Eye (tissue), 1 donor: ENCODE measurements around the gene POU2AF2.
"Not testable (repeated sequence)": the region's sequence is repeated elsewhere in the genome, so short reads cannot be mapped to it uniquely, and the experiment has no call there.

Source experiments
- DNase-seq: peaks from one replicate; pipeline ENCODE4 v3.0.0-alpha.2; 2015

POU2AF2 gene

DNA sequence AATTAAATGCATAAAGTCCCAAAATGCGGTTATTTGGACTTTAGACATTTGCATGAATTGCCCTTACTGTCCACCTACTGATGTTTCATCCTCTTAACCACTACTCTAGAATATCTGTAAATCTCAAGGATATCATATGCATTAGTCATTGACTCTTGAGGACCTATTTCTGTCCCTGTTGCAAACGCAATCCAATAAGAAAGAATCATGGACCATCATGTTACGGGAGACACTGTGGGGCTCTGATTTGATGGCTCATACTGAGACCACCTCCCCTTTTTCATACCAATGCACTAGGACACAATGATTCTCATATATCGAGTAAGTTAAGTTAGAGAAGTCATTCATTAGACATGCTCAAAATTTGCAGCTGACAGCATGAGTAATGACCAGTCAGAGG lies 14.4 kb downstream of the POU2AF2 start:
- DNase-seq = no peak

DNA sequence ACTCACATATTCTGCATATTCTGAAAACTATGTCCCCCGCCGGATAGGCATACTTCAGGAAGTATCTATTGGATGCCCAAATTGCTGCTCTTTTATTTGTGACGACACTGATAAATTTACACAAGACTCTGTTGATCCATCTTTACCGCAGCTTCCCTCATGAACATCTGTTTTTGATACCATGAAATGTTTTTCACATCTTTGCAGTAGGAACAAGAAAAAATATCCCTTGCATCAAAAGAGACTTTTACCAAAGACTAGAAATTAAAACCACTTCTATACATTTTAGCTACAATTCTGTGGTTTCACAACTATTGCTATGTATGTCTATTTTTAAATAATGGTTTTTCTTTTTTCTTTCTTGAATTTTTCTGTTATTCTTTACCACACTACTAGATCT lies 15.3 kb downstream of the POU2AF2 start:
- peak; percentile 28 for DNase-seq

DNA sequence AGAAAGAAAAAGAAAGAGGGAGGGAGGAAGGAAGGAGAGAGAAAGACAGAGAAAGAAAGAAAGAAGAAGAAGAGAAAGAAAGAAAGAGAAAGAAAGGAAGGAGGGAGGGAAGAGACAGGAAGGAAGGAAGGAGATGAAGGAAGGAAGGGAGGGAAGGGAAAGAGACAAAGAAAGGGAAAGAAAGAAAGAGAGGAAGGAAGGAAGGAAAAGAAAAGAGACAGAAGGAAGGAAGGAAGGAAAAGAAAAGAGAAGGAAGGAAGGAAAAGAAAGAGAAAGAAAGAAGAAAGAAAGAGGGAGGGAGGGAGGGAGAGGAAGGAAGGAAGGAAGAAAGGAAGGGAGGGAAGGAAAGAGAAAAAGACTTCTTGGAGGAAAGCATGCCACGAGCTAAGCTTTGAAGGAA lies 19.1 kb downstream of the POU2AF2 start:
- DNase-seq = no peak

DNA sequence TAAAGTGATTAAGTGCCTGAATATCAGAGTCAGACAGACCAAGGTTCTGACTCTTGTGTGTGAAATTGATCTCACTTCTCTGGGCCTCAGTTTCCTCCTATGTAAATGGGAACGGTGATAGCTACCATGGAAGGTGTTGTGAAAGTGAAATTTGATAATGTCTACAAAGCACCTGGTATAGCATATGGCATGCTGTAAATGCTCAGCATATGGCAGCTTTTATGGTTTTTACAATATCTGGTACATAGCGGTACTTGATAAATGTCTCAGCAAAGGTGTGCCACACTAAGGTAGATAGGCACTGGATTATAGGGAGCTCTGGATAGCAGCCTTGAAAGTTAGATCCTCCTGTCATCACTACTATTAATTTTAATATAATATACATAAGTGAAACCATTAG lies 19.9 kb downstream of the POU2AF2 start:
- no peak for DNase-seq

DNA sequence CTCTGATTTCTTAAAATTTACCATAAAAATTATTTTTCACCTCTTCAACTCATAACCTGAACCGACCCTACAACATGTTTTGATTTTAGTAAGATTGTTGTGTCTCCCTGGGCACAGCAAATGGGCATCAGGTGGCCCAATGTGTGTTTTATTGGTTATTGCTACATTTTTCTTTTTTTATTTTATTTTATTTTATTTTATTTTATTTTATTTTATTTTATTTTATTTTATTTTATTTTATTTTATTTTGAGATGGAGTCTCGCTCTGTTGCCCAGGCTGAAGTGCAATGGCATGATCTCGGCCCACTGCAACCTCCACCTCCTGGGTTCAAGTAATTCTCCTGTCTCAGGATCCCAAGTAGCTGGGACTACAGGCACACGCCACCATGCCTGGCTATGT lies 22.8 kb downstream of the POU2AF2 start:
- DNase-seq = not testable (repeated sequence)

DNA sequence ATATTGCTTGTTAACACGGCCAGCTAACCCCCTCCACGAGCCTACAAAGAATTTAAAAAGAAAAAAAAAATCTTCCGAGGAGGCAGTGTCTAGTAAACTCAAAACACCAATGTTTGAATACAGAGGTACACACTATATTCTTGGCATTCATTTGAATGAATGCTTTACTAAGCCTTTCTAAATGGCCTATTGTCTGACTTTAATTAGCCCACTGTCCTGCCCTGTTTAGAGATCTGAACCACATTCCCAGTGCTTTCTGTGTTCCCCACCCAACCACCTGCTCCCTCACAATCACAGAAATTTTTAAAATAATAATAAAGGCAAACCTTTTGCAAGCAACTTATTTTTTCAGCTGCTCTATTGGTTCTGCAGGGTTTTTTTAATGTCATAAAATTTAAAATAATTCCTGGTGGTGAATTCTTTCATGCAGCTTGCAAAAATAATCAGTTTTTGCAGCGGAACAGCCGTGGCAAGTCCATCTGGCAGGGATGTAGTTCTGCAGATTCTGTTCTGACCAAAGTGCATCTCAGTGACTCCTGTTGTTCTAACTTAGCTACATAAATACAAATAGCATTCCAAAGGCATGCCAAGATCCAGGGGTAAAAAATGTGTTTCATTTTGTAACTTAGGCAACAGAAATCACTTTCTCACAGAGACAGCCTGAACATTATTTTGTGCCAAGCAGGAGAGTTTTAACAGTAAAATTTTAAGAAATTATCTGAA lies 23.8 kb downstream of the POU2AF2 start:
- peak; percentile 36 for DNase-seq

DNA sequence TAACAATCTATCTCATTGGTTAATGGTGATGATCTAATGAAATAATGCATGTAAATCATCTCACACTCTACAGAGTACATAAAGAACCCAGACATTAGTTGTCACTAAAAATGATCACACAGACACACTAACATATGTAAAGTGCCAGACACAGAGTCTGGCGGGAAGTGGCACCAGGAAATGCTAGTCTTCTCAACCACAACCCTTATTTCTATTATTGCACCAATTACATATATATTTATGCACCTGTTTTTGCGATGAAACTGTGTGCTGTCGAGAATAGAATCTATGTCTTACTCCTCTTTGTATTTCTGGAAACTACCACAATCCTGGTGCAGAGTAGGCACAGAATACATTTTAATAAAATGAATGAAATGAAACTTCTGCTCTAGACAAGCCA lies 26.9 kb downstream of the POU2AF2 start:
- no peak for DNase-seq

DNA sequence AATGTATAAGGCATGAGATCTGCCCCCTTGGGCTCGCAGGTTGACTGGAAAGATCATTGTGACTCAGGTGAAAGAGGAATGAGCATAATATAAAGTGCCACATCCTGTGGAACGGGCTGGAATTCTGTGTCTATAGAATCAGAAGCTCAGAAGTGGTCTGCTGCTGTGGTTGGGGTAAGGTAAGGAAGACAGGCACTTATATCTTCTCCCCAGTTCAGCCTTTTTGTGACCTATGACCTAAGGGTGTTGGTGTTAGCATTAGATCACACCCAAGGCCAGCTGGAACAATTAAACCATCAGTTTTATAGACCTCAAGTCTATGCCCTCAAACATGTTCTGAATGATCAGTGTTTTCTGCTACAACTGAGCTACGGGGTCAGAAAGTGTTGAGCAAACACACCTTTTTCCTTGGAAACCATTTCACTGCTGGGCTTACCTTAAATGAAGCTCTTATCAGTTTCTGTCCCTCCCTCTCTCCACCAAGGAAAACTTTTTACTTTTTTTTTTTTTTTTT lies 37.1 kb downstream of the POU2AF2 start:
- DNase-seq = no peak

DNA sequence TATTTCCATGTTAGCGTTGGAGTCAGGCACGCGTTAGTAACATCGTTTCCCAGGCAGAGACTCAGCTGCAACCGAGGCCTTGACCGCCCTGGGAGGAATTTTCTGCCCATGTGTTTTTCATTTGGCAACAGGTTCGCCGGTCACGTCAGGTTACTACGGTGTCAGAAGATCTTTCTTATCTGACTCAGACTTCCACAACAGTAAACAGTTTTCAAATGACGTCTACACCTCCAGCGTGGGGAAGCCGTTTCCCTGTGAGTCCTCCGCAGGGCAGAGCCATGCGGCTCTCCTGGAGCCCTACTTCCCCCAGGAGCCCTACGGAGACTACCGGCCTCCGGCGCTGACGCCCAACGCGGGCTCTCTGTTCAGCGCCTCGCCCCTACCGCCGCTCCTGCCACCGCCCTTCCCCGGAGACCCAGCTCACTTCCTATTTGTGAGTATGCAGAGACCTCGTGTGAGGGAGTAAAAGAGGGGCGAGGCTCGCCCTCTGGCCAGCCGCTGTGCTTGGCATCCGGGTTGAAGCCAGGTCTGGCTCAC lies 38.5 kb downstream of the POU2AF2 start:
- peak; percentile 24 for DNase-seq

DNA sequence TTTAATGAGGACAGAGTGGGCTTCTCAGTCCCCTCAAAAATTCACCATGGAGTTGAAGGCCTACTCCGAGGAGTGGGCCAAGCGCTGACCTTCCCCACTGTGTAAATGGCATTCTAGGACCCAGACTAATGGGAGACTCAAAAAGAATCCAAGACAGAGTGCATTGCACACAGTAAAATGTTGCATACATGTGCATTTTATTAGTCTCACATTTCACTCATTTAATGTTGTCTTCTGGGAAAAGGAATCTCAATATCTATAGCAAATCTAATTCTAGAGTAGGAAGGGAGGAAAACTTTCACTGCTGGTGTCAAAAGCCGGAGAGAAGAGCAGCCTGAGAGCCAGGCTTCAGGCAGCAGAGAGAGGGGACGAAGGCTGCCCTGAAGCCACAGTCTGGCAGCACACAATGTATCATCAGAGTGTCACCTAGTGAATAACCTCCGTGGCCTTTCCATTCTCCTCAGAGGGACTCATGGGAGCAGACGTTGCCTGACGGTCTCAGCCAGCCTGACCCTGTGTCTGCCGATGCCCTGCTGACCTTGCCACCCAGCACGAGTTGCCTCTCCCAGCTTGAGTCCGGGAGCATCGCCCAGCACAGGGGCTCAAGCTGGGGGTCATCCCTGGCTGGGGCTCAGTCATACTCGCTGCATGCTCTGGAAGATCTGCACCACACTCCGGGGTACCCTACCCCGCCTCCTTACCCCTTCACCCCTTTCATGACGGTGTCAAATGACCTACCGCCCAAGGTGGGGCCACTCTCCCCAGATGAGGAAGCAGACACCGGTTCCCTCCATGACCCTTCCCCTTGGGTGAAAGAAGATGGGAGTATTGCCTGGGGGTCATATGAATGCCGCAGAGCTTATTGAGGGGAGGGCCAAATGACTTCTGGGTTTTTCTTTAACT lies 39.9 kb downstream of the POU2AF2 start:
- peak; percentile 56 for DNase-seq

DNA sequence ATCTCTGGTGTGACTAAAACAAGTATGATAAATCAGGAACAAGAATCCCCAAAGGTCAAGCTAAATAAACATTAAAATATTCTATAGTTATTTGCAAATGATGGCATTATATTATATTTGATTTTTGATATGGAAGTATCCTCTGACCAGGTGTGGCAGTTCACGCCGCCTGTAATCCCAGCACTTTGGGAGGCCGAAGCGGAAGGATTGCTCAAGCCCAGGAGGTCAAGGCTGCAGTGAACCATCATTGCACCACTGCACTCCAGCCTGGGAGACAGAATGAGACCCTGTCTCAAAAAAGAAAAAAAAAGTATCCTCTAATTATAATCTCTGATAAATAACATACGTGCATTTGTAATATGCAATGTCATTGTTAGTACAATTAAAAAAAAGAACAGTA lies 46.2 kb downstream of the POU2AF2 start:
- no peak for DNase-seq

DNA sequence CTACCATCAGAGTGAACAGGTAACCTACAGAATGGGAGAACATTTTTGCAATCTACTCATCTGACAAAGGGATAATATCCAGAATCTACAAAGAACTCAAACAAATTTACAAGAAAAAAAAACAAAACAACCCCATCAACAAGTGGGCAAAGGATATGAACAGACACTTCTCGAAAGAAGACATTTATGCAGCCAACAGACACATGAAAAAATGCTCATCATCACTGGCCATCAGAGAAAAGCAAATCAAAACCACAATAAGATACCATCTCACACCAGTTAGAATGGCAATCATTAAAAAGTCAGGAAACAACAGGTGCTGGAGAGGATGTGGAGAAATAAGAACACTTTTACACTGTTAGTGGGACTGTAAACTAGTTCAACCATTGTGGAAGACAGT lies 46.9 kb downstream of the POU2AF2 start:
- DNase-seq = not testable (repeated sequence)

DNA sequence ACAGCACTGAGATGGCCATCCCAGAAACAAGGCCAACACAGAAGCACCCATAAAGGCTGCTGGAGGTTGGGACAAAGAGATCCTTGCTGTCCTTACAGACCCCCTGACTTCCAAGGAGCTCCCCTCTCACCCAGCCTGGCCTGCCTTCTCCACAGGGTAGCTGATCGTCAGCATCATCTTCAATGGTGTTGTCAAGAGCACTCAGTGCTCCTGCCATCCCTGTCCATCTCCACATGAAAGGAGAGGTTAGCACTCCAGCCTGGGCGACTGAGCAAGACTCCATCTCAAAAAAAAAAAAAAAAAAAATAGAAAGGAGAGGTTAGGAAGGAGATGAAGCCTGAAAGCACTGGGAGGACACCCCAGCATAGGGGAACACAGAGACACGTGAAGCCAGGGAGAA lies 50.7 kb downstream of the POU2AF2 start:
- no peak for DNase-seq

DNA sequence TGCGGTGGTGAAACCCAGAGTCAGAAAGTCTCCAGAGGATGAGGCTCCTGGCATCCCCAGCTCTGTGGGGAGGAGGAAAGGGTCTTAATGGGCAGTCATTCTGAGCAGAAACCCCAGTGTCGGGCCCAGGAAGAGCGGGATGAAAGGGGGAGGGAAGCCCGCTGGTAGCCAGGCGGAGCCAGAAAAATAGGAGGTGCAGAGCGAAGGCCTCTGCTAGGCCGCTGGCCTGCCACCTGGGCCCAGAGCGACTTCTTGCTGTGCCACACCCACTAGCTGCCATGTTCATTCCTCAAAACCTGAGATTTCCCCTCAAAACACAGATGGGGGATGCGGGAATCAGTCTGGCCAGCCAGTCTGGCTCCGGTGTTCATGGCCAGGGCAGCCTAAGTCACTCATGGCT lies 52.2 kb downstream of the POU2AF2 start:
- DNase-seq = no peak

DNA sequence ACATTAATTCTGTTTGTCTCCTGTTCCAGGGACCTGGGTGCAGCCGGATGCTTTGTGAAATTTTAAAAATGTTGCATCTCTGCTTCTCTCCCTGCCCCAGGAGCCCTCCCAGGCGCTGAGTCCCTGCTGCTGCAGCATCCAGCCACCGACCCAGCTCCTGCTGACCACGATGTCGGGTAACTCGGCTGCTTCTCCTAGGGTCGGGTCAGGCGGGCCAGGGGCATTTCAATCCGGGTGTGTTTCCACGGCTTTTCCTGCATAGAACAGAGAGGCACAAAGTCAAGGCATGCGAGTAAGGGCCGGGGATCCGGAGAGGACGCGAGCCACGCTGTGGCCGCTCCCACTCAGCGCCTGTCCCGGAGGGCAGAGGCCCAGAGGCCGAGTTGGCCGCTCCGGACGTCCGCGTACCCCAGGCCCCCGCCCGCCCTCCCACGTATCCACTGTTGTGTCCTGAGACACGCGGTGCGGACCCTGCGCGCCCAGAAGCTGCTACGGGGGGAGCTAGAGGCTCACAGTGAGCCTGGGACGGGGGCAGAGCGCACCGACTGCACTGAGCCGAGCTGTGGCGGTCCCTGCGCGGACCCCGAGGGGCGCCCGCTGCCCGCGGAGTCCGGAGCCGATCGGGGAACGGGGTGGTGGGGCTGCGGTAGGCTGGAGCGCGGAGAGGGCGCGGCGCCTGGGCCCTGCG lies 53.0 kb downstream of the POU2AF2 start, which contains the start of gene POU2AF3:
Gene POU2AF3, plus strand, starts transcription at position 134 of the 688 bp plus-strand sequence. Its CDS starts 36 bp downstream, at position 170.
- no peak for DNase-seq

DNA sequence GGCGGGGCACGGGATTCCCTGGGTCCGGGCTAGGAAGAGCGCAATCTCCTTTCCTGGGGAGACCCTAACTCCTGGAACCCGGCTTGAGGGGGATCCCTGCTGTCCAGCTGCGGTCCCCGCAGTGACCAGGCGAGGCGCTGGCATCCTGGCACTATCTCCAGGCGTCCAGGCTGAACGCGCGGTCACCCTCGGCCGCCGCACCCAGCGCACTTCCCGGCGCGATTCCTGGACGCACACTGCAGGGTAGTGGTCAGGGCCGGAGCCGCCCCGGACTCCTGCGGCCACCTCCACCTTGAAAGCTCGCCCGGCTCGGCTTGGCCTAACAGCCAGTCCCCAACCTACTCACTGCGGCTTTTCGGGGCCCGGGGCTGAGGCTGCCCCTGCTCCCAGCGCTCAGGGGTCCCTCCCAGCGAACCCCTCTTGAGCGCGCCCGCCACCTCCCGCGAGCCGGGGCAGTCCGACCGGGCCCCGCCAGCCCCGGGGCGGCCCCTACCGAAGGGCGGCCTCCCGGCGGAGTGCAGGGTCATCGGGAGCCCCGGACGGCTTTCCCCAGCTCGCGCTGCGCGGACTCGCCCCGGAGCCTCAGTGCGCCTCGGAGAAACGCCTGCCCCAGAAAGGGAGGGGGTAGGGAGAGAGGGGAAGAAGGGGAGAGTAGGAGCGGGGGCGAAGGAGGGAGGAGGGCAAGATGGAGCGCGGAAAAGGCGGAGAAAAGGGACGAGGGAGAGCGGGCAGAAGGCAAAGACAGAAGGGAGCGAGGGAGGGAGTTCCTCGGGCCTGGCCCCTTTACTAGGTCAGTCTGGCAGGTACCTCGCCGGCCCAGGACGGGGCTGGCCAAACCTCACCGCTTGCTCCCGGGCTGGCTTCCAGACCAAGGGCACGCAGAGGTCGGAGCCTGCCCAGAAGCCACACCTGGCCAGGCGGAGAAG lies 53.8 kb downstream of the POU2AF2 start:
- DNase-seq = peak; percentile 89

DNA sequence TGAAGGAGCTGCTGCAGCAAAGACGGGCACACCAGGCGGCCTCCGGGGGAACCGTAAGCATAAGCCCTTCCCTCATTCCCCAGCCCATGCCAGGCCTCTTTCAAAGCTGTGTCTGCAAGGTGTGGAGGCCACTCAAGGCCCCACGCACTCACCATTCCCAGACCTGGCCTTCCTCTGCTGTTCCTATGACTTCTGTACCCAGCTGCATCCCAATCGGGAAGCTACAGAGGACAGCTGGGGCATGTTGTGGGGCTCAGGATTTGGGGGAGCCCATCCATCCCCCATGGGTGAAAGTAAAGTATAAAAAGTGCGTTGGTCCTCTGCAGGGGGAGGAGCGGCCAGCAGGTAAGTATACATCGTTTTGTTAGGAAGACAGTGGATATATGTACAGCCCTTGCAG lies 55.0 kb downstream of the POU2AF2 start:
- DNase-seq = no peak

DNA sequence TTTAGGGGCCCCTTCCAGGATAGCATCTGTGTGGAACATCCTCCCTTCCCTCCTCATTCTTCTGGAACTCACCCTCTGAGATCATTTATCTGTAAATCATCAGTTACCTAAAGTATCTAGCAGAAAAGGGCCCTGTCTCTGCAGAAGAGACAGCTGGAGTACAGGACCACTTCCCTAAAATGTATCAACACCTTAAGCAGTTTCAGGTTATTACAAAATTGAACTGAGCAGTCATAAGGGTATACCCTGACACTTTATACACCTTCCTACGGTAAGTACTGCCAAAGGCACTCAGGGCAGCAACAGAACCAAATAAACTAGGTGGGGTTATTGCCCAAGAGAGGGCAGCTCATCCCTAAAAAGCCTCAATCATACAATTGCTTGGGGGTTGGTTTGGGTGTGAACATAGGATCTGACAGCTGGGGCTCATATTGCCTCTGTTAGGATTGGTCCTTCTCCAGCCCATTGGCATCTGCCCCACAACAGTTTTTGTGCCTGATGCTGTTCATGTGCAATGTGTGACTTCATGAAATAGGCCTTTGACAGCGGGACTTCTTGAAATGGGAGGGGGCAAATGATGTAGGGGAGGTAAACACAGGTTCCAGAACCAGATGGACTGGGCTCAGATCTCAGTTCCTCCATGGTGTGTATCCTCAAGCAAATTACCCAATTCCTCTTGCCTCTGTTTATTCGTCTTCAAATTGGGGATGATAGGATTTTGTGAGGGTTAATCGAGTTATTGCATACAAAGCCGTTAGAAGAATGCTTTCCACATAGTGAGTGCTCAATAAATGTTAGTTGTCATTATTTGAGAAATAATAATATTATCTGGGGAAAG lies 55.7 kb downstream of the POU2AF2 start:
- no peak for DNase-seq

DNA sequence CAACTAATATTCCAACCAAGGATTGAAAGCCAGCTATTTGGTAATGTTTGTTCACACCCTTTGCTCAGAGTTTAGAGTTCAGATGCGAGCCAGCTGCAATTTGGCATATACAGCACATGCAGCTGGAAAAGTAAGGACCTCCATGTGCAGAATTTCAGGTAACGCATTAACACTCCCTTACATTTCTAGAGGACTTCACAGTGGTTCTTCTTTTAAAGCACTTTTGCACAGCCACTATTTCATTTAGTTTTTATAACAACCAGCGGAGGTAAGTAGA lies 56.3 kb downstream of the POU2AF2 start:
- no peak for DNase-seq

DNA sequence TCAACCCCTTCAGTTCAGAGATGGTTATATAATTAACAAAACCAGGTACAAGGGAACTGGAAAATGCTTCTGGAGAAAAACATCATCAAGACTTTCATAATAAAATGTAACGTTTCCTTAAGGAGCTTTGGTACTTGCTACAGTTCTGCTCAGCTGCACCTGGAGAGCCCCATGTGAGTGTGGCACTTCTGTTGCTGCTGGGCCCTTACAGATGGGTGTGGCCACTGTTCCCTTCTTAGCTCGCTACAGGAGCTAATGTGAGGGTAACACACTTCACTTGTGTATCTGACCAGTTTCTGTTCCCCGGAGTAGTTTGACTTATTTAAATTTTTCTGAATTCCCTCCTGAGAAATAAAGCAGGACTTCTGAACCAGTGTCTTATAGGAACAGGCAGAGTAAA lies 56.8 kb downstream of the POU2AF2 start:
- DNase-seq = no peak

DNA sequence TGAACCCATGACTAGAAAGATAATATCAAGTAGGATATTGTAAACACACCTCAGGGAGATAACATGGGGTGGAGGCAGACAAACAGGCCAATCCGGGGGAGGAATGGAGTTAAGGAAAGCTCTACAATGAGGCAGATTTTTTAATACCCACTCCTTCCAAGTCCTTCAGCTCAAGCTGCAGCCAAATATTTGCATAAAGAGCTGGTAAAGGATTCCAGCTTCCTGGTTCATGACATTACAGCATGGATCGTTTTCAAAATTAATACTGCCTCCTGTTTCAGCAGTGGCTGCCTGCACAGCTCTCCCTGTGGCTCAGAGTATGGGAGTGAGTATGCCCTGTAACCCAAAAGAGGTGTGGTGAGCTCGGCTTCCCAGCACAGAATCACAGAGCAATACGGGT lies 57.9 kb downstream of the POU2AF2 start:
- DNase-seq = no peak
